VCaP (cell line): ENCODE data around the gene LAMA2.

Source experiments
- H3K27ac ChIP-seq: fragments of 450-650 bp; 2 replicates; pipeline ENCODE4 v1.5.1; 2017
- TF ChIP-seq, protein P1 (sequence below): fragments of 450-650 bp; conservative IDR thresholded peaks from 2 replicates; pipeline ENCODE4 v1.5.1; 2017; ENCODE audit warnings: mild to moderate bottlenecking, moderate library complexity

LAMA2 gene

DNA sequence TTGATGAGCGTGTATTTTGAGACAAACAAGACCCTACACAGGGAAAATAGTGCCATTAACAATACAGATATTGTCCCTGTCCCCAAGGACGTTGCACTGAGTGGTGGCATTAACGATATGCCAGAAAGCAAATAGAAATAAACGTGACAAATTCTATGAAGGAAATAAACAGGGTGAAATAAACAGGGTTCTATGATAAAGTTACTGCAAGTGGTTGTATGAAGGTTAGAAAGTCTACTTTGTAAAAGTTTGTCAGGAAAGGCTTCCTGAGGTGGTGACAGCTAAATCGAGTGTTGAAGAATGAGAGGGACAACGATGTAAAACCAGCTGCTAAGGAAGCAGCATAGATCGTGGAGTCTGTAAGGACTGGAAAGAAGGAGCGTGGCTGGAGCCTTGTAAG is 380.2 kb downstream of the LAMA2 start:
- no peak overlapping the region for H3K27ac ChIP-seq
- TF ChIP-seq, protein P1, sequence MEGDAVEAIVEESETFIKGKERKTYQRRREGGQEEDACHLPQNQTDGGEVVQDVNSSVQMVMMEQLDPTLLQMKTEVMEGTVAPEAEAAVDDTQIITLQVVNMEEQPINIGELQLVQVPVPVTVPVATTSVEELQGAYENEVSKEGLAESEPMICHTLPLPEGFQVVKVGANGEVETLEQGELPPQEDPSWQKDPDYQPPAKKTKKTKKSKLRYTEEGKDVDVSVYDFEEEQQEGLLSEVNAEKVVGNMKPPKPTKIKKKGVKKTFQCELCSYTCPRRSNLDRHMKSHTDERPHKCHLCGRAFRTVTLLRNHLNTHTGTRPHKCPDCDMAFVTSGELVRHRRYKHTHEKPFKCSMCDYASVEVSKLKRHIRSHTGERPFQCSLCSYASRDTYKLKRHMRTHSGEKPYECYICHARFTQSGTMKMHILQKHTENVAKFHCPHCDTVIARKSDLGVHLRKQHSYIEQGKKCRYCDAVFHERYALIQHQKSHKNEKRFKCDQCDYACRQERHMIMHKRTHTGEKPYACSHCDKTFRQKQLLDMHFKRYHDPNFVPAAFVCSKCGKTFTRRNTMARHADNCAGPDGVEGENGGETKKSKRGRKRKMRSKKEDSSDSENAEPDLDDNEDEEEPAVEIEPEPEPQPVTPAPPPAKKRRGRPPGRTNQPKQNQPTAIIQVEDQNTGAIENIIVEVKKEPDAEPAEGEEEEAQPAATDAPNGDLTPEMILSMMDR, result no peak

DNA sequence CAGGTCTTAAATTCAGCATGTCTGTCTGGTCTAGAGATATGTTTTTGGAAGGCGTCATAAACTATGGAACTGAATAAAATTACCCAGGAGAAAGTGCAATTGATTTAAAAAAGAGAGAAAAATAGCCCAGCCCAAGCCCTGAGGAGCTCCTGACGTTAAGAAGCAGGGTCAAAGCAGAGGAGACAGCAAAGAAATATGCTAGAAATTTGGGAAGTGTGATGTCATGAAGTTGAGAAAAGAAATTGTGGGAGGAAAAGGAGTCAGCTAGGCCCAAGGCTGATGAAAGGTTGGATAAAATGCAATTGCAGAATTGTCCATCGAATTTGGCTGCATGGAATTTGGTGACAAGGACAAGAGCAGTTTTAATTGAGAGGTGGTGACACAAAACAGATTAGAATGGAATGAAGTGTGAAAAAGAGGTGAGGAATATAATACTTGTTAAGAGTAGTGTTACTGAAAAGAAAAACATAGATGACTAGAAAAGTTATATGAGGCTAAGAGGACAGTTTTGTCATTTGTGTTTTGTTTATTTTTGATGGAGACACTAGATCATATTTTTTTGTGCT is 381.6 kb downstream of the LAMA2 start:
- no peak overlapping the region for H3K27ac ChIP-seq
- TF ChIP-seq, protein P1, result no peak

DNA sequence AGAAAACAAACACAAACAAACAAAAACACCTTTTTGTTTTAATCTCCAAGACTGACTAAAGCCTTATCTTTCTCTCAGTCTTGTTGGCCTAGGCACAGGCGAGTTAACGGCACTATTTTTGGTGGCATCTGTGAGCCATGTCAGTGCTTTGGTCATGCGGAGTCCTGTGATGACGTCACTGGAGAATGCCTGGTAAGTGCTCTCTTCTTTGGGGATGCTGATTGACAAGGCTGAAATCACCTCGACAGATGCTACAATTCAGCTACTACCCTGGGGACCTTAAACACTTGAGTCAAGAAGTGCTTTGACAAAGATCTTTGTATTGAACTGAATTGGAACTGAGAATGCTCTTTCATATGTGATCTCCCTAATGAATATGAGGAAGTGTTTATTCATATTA is 384.1 kb downstream of the LAMA2 start:
- TF ChIP-seq, protein P1, result no peak
- no peak overlapping the region for H3K27ac ChIP-seq

DNA sequence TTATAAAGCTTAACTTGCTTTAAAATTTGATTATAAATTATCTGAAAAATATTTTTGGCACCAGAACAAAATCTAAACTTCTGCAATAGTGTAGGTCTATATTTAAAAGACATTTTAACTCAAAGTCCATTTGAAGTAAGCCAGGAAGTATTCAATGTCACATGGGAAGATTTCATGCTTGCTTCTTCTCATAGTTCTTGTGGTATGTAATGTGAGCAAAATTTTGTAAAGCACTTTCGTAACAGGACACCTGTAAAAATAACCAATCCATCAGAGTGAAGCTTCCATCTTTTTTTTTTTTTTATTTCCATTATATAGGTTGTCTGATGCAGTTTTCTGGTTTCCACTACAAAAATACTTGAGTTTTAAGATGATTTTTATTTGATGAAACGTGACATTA is 386.1 kb downstream of the LAMA2 start:
- H3K27ac ChIP-seq, result no peak overlapping the region
- TF ChIP-seq, protein P1, result no peak

- H3K27ac ChIP-seq, result no peak overlapping the region
- TF ChIP-seq, protein P1, result no peak
Measured at GRCh38 chr6:129269891-129270290, 387.0 kb downstream of the LAMA2 start.

- TF ChIP-seq, protein P1, result no peak
Measured at GRCh38 chr6:129270450-129270849, 387.5 kb downstream of the LAMA2 start.

DNA sequence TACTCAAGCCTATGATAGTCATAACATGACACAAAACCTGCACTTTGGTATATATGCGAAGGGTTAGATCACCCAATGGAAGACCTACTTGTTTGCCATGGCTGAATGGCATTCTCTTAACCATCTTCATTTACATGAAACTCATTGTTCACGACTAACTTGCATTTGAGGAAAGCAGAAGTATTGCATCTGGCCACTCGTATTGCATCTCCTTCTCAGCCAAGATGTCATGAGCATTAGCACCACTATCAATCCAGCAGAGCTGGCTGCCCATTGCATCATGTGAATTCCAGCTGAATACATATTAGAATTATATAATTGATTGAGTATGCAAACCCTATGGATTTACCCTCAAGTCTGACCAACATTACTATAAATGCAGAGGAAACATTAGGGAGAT is 390.2 kb downstream of the LAMA2 start:
- TF ChIP-seq, protein P1, result no peak
- no peak overlapping the region for H3K27ac ChIP-seq

More at GRCh38 chr6:129270450-129270849, 387.5 kb downstream of the LAMA2 start:
- H3K27ac ChIP-seq, result no peak overlapping the region
